ENCODE results near the gene RFPL2.
"Not testable (repeated sequence)": the region's sequence is repeated elsewhere in the genome, so short reads cannot be mapped to it uniquely, and the experiment has no call there.

Gene RFPL2

GRCh38 chr22:32160411-32160810 lies 44.5 kb downstream of the RFPL2 start:
- not testable (repeated sequence) for DNase-seq

DNA sequence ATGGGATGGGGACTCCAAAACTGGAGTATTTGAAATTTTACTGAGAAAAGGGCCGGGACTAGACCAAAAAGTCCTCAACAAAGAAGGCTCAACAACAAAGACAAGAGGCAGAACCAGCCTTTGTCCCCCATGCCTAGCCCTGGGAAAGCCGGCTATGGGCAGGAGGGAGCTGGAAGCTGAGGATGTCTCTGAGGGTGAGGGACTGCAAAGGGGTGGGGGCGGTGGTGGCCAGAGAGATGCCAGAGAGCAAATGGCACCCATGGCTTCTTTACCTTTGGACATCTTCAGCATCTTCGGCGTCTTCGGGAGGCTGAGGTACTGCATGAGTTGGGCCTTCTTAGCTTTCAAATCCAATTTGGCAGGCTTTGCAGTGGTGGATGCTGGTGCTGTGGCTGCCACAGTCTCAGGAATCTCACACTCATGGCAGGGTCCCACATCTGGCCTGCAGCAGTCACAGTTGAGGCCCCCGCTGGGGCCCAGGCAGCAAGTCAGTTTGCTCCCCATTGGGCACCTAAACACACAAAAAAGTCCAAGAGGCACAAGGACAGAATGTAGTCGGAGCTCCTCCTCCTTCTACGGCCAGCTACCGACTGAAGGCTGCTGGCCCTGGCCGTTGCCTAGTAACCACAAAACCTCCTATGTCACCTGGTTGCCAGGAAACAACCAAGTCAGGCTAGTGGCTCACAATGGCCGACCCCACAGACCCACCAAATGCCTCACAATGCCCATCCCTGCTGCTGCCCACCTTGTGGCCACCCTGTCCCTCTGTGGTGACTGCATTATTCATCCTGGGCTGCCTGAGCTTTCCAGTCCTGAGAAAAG lies 46.0 kb downstream of the RFPL2 start, which contains the start of gene C22orf42:
TSS of gene C22orf42 (minus strand) at position 592 of the 822 bp plus-strand sequence. CDS start at position 504, 88 bp downstream.
- no peak for DNase-seq

DNA sequence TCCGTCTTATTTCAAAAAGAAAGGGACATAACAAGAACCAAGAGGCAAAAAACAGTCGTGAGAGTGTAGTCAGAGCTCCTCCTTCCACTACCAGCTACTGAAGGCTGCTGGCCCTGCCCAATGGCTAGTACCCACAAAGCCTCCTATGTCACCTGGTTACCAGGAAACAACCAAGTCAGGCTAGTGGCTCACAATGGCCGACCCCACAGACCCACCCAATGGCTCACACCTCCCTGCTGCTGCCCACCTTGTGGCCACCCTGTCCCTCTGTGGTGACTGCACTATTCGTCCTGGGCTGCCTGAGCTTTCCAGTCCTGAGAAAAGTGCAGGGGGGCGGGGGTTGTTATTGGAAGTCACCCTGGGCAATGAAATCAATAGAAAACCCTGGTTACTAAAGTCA lies 47.2 kb downstream of the RFPL2 start:
- not testable (repeated sequence) for DNase-seq

GRCh38 chr22:32154727-32155126 lies 50.1 kb downstream of the RFPL2 start:
- DNase-seq, result not testable (repeated sequence)

DNA sequence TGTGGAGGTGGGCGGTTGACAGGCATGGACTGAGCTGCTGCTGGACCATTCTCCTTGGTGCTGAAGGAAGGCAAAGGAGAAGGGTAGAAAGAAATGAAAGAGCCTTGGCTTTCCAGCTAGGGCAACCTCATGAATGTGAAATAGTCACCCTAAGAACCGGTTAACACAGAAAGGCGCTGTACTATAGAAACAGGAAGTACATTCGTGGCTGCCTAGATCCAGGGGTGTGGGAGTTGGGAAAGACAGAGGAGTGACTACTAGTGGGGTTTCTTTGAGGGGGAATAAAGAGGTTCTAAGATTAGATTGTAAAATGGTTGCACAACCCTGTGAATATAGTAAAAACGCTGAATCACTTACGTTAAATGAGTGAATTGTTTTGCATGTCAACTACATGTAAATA lies 53.2 kb downstream of the RFPL2 start:
- not testable (repeated sequence) for DNase-seq

- not testable (repeated sequence) for DNase-seq
Measured at GRCh38 chr22:32150647-32151046, 54.2 kb downstream of the RFPL2 start.

DNA sequence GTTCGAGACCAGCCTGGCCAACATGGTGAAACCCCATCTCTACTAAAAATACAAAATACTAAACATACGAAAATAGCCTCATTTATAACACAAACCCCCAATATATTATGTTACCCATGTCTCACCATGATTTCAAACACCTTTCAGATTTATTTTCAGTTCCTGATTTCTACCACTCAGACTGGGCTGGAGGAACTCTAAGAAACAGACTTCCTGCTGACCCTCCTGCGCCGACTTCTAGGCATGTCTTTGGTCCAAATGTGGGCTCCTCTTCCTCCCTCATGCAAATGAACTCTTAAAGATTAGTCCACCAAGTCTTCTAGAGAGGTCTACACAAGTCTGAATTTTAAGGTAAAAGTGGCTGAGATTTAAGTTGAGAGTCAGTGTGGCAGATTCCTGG lies 56.5 kb downstream of the RFPL2 start:
- not testable (repeated sequence) for DNase-seq

DNA sequence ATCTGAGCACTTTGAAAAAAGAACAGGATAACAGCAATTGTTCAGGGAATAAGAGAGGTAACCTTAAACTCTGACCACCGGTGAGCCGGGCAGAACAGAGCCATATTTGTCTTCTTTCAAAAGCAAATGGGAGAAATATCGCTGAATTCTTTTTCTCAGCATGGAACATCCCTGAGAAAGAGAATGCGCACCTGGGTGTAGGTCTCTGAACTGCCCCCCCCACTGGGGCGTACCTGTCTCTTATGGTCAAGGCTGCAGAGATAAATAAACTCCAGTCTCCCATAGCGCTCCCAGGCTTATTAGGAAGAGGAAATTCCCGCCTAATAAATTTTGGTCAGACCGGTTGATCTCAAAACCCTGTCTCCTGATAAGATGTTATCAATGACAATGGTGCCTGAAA lies 57.7 kb downstream of the RFPL2 start:
- not testable (repeated sequence) for DNase-seq

DNA sequence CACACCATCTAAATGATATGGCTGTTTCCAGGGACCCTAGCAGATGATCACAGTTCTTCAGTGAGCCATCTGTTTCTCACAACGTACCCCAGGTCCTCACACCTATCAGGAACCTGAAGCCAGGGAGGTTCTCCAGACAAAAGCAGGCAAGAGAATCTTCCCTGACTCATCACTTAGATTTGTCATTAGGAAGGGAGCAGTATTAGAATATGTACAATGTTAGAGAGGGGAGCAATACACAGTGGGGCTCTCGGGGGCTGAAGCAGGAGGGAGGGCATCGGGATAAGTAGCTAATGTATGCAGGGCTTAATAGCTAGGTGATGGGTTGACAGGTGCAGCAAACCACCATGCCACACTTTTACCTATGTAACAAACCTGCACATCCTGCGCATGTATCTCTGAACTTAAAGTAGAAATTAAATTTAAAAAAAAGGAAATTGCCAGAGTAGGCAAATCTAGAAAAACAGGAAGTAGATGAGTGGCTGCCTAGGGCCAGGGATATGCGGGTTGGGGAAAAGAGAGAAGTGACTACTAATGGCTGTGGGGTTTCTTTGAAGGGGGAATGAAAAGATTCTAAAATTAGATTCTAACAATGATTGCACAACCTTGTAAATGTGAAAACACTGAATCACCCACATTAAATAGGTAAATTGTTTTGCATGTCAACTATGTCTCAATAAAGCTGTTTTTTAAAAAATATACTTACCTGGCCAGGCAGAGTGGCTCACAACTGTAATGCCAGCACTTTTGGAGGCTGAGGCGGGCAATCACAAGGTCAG lies 60.2 kb downstream of the RFPL2 start:
- DNase-seq, result no peak

DNA sequence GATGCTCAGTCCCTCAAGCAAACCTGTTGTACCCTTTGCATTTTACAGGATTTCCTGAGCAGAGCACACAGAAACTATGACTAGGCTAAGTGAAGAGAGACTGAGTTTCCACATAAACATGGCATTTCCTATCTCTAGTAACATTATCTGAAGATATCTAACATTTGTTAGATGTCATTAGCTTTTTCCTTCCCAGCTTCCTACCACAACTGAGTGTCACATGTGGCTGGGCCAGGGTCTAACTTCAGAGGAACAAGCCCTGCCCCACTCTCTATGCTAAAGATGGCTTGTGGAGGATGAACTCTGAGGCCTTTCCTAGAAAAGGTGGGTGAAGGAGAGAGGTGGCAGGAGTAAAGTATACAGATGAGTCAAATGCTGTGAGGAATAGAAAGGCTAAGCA lies 62.3 kb downstream of the RFPL2 start:
- no peak for DNase-seq

- not testable (repeated sequence) for DNase-seq
Measured at GRCh38 chr22:32140688-32141087, 64.2 kb downstream of the RFPL2 start.
